Measurements from ENCODE around the gene GPR158. TPM values are rescaled to one million over a fixed set of nuclear protein-coding genes. Genes with fewer than 3 reads are reported as not detected.
A peak's percentile ranks its signal among the peaks of the same experiment; 100 is the strongest.

GPR158 gene
- total and polyA plus RNA-seq, 2 of the 8 experiments (the other 6 are each of a cell fraction or from before 2014, with no cell fraction given): 0.14 to 0.78 TPM

DNA sequence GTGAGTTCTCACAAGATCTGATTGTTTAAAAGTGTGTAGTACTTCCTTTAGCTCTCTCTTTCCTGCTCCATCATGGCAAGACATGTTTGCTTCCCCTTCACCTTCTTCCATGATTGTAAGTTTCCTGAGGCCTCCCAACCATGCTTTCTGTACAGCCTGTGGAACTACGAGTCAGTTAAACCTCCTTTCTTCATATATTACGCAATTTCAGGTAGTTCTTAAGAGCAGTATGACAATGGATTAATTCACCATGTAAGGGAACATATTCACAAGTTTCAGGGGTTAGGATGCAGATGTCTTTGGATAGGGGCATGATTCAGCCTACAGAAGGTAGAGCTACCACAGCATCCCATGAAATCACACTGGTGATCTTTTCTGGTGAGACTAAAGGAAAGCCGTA is 174.7 kb downstream of the GPR158 start:
- Histone ChIP-seq H2AFZ (ENCODE audit: low read length) (no peak overlapping the region), H2BK20ac (ENCODE audit: low read length) (no peak overlapping the region), H3K4me3 (ENCODE audit: extremely low read depth in 1 of 4, insufficient read depth in 2 of 4, low read depth in 3 of 4, low read length in 4 of 4) (no peak overlapping the region), H2BK5ac (ENCODE audit: low read depth, low read length) (no peak overlapping the region), H2BK120ac (replicated peaks; ENCODE audit: low read depth, low read length) (no peak overlapping the region), H3K14ac (ENCODE audit: insufficient read length) (no peak overlapping the region), H3K4me2 (ENCODE audit: insufficient read depth in 1 of 2, low read depth in 2 of 2, low read length in 2 of 2) (no peak overlapping the region), H3K4me1 (replicated peaks in 1 of 4; ENCODE audit: control insufficient read depth in 3 of 4, insufficient read depth in 4 of 4, low read length in 3 of 4) (no peaks in the 10 kb centered on the region), H3K18ac (ENCODE audit: extremely low read depth, low read length) (no peak overlapping the region), H4K8ac (ENCODE audit: extremely low read depth, insufficient read depth, low read length) (no peak overlapping the region), H3K23ac (ENCODE audit: insufficient read length) (no peak overlapping the region), H3K79me1 (ENCODE audit: low read depth, low read length) (no peaks in the 10 kb centered on the region), H2BK15ac (ENCODE audit: low read length) (no peak overlapping the region), H4K5ac (ENCODE audit: insufficient read length, low read depth, low read length) (no peak overlapping the region), H2BK12ac (ENCODE audit: low read depth, low read length) (no peak overlapping the region), H3K23me2 (ENCODE audit: low read depth, low read length) (no peaks in the 10 kb centered on the region), H3K36me3 (ENCODE audit: control insufficient read depth in 2 of 4, insufficient read depth in 4 of 4, low read length in 3 of 4) (no peaks in the 10 kb centered on the region), H3K27me3 (replicated peaks in 1 of 4; ENCODE audit: control insufficient read depth in 3 of 4, extremely low read depth in 1 of 4, insufficient read depth in 3 of 4, low read length in 3 of 4) (no peaks in the 10 kb centered on the region), H4K91ac (replicated peaks; ENCODE audit: insufficient read length, low read length) (no peak overlapping the region), H4K20me1 (replicated peaks in 1 of 2; ENCODE audit: control insufficient read depth in 1 of 2, insufficient read depth in 2 of 2, low read length in 2 of 2) (no peaks in the 10 kb centered on the region), H3K4ac (replicated peaks; ENCODE audit: insufficient read length, low read depth, low read length) (no peak overlapping the region), H3K79me2 (ENCODE audit: control insufficient read depth in 1 of 2, insufficient read depth in 2 of 2, low read length in 2 of 2) (no peaks in the 10 kb centered on the region), H3K9me3 (ENCODE audit: insufficient read depth in 2 of 2, low read depth in 1 of 2, low read length in 1 of 2) (no peaks in the 10 kb centered on the region), H3K9ac (replicated peaks in 1 of 4; ENCODE audit: extremely low read depth in 1 of 4, low read depth in 3 of 4, low read length in 3 of 4) (no peak overlapping the region), H2AK5ac (ENCODE audit: low read depth, low read length) (no peak overlapping the region), H3K56ac (replicated peaks; ENCODE audit: insufficient read length, low read depth, low read length) (no peak overlapping the region), H3K27ac (ENCODE audit: low read depth, low read length) (no peak overlapping the region)
- DNase-seq (ENCODE audit: low read depth in 1 of 2, low spot score in 2 of 2) (no peak), FAIRE-seq (no peak)
- TF ChIP-seq CEBPB (IDR thresholded peaks at IDR 0.05; ENCODE audit: low read depth, low read length): peak; percentile 68; the same call in 1 of the 2 replicates
- no peak for TF ChIP-seq CREB1 (IDR thresholded peaks at IDR 0.05)
- no peak for TF ChIP-seq RNF2 (IDR thresholded peaks at IDR 0.05; ENCODE audit: borderline replicate concordance, low read depth, low read length, missing control alignments, poor library complexity, severe bottlenecking)
- CTCF ChIA-PET (ENCODE audit: partially characterized antibody): no interaction called here
- POLR2A ChIA-PET (ENCODE audit: partially characterized antibody): no interaction called here
- 87% methylated on average over 3 of the region's 3 CpGs; no CpG with 5 or more reads in 1 of the 2 experiments for WGBS, 2 experiments (ENCODE audit: extremely low coverage in 1 of 2, insufficient coverage in 1 of 2, insufficient read length in 1 of 2, insufficient replicate concordance in 2 of 2, low coverage in 1 of 2, low lambda C conversion rate in 2 of 2, missing lambda C conversion rate in 1 of 2)
